ENCODE results near the gene ANO1. TPM values are rescaled to one million over a fixed set of nuclear protein-coding genes. Genes with fewer than 3 reads are reported as not detected.

ANO1 gene
- total RNA-seq, 4 donors from 2014 or later: 1.7 to 13.9 (median 5.3) TPM

- no peak for TF ChIP-seq CTCF (IDR thresholded peaks at IDR 0.05)
- DNase-seq (ENCODE audit: low spot score): no peak
- ATAC-seq (ENCODE audit: low FRiP score): no peak
Observed at GRCh38 chr11:70040452-70040851, 37.7 kb upstream of the ANO1 start.

- TF ChIP-seq CTCF (IDR thresholded peaks at IDR 0.05): no peak
- DNase-seq (ENCODE audit: low spot score): no peak
- ATAC-seq (ENCODE audit: low FRiP score): no peak
Observed at GRCh38 chr11:70040869-70041501, 37.1 kb upstream of the ANO1 start.

GRCh38 chr11:70043482-70043881 lies 34.6 kb upstream of the ANO1 start:
- no peak for ATAC-seq (ENCODE audit: low FRiP score)
- no peak for TF ChIP-seq CTCF (IDR thresholded peaks at IDR 0.05)
- no peak for DNase-seq (ENCODE audit: low spot score)

GRCh38 chr11:70046089-70046488 lies 32.0 kb upstream of the ANO1 start:
- no peak for DNase-seq (ENCODE audit: low spot score)
- TF ChIP-seq CTCF (IDR thresholded peaks at IDR 0.05): no peak
- no peak for ATAC-seq (ENCODE audit: low FRiP score)

GRCh38 chr11:70048279-70049024 lies 29.7 kb upstream of the ANO1 start:
- DNase-seq (ENCODE audit: low spot score): no peak

GRCh38 chr11:70049045-70049444 lies 29.1 kb upstream of the ANO1 start:
- ATAC-seq (ENCODE audit: low FRiP score) (no peak), DNase-seq (ENCODE audit: low spot score) (no peak)
- TF ChIP-seq CTCF (IDR thresholded peaks at IDR 0.05): no peak

More at GRCh38 chr11:70048279-70049024, 29.7 kb upstream of the ANO1 start:
- no peak for ATAC-seq (ENCODE audit: low FRiP score)
- no peak for TF ChIP-seq CTCF (IDR thresholded peaks at IDR 0.05)

- ATAC-seq (ENCODE audit: low FRiP score) (no peak), DNase-seq (ENCODE audit: low spot score) (no peak)
- no peak for TF ChIP-seq CTCF (IDR thresholded peaks at IDR 0.05)
Observed at GRCh38 chr11:70050243-70050642, 27.9 kb upstream of the ANO1 start.
